GM12873 (cell line): ENCODE data around the gene ARHGAP27.
A peak's percentile ranks its signal among the peaks of the same experiment; 100 is the strongest.

Source experiments
- TF ChIP-seq, protein P1 (sequence below): IDR thresholded peaks from 2 replicates; pipeline ENCODE4 v1.5.1; 2012; ENCODE audit warnings: low read depth, mild to moderate bottlenecking, moderate library complexity, low read length, control low read depth; ENCODE audit not compliant: insufficient read depth; ENCODE audit errors: missing control alignments

The ARHGAP27 gene, protein sequence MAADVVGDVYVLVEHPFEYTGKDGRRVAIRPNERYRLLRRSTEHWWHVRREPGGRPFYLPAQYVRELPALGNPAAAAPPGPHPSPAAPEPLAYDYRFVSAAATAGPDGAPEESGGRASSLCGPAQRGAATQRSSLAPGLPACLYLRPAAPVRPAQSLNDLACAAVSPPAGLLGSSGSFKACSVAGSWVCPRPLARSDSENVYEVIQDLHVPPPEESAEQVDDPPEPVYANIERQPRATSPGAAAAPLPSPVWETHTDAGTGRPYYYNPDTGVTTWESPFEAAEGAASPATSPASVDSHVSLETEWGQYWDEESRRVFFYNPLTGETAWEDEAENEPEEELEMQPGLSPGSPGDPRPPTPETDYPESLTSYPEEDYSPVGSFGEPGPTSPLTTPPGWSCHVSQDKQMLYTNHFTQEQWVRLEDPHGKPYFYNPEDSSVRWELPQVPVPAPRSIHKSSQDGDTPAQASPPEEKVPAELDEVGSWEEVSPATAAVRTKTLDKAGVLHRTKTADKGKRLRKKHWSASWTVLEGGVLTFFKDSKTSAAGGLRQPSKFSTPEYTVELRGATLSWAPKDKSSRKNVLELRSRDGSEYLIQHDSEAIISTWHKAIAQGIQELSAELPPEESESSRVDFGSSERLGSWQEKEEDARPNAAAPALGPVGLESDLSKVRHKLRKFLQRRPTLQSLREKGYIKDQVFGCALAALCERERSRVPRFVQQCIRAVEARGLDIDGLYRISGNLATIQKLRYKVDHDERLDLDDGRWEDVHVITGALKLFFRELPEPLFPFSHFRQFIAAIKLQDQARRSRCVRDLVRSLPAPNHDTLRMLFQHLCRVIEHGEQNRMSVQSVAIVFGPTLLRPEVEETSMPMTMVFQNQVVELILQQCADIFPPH

DNA sequence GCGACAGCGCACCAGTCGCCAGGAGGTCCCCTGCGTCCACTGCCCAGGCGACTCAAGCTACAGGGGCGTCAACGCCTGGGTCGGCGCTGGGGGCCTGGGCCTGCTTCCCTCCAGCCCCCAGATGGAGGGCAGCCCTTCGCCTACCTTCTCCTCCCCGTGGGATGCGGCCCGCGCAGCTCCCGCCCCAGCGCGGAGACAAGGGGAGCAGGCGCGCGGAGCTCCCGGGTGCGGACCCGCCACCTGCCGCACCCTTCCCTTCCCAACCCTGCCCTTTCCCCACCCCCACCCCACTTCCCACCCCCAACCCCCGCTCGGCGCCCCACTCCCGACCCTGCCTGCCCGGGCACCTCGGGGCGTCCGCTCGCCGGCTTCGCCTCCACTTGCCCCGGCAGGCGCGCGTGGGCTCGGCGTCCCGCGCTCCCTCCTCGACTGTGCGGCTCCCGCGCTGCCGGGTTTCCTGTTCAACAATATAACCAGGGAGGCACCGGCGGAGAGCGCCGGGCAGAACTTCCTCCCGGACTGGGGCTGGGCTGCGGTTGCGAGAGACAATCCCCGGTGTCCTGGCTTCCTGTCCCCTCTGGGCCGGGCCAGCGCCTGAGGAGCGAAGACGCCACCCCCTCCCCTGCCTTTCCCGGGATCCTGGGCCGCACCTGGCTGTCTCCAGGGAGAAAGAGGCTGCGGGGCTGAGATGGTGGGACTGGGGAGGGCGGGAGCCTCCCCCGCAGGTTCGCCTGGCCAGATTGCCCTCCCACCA lies at the start of gene ARHGAP27:
Gene ARHGAP27 (minus strand): TSS at position 466 of the 754 bp plus-strand sequence. CDS start 2,591 bp downstream, outside the sequence.
- TF ChIP-seq, protein P1, sequence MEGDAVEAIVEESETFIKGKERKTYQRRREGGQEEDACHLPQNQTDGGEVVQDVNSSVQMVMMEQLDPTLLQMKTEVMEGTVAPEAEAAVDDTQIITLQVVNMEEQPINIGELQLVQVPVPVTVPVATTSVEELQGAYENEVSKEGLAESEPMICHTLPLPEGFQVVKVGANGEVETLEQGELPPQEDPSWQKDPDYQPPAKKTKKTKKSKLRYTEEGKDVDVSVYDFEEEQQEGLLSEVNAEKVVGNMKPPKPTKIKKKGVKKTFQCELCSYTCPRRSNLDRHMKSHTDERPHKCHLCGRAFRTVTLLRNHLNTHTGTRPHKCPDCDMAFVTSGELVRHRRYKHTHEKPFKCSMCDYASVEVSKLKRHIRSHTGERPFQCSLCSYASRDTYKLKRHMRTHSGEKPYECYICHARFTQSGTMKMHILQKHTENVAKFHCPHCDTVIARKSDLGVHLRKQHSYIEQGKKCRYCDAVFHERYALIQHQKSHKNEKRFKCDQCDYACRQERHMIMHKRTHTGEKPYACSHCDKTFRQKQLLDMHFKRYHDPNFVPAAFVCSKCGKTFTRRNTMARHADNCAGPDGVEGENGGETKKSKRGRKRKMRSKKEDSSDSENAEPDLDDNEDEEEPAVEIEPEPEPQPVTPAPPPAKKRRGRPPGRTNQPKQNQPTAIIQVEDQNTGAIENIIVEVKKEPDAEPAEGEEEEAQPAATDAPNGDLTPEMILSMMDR, result no peak

DNA sequence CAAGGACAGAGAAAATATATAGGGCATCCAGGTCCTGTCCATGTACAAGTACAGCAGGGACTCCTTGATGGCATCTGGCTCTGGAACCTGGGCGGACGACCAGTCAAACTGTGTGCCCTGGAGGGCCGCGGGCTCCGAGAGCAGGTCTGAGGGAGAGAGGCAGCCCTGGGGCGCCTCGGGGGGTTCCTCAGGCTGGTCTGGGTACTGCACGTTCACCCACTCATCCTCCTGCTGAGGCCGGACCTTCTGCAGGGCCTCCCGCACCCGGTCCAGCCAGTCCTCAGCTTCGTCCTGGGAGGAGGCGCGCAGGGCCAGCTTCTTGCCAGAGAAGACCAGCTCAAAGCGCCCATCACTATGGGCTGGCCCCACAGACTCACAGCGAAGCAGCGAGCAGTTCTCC lies 21.1 kb upstream of the ARHGAP27 start:
- TF ChIP-seq, protein P1, result peak; percentile 17

DNA sequence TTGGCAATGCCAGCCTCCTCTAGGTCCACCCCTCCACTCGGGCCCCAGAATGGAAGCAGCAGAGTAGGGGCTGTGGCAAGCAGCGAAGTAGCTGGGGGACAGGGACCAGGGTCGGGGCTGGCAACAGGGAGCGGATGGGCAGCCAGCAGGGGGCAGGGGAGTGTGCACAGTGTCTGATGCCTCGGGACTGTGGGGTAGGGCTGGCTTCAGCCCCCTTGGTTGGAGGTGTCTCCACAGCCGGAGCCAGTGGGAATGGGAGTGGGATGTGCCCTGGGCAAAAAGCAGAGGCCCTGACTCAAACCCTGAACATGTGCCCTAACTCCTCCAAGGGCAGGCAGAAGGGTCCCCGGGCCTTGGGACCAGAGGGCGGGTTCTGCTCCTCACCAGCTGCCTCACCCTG lies 18.5 kb upstream of the ARHGAP27 start:
- TF ChIP-seq, protein P1, result peak; percentile 41

DNA sequence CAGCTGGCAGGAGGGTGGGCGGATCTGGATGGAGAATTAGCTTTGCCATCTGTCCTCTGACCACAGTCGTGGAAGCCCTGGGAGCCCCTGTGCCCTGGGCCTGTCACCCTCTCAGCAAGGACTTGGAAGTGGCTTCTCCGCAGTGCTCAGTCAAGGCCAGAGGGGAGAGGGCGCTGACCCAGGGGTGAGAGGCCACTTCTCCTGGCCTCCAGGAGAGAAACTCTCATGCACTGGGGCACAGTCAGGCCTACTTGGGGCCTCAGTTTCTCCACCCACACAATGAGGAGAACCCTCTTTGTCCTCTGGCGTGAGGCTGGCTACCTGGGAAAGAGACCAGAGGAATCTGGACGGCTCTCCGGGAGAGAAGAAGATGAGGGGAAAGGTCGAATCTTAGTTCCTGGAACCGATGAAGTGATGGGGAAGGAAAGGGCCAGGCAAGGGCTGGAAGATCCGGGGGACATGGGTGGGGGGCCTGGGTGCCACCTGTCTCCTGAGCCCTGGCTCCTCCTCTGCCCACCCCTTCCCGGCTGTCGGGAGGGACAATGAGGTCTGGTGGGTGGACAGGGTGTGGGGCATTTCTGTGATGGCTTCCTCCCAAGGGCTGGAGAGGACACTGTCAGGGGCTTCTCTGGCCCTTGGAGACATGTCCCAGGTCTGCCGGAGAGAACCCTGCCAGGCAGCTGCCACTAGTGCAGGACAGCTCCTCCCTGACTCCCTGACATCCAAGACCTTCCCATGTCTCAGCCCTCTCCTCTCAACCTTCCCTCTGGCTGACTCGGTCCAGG lies 9.0 kb upstream of the ARHGAP27 start:
- TF ChIP-seq, protein P1, result no peak

DNA sequence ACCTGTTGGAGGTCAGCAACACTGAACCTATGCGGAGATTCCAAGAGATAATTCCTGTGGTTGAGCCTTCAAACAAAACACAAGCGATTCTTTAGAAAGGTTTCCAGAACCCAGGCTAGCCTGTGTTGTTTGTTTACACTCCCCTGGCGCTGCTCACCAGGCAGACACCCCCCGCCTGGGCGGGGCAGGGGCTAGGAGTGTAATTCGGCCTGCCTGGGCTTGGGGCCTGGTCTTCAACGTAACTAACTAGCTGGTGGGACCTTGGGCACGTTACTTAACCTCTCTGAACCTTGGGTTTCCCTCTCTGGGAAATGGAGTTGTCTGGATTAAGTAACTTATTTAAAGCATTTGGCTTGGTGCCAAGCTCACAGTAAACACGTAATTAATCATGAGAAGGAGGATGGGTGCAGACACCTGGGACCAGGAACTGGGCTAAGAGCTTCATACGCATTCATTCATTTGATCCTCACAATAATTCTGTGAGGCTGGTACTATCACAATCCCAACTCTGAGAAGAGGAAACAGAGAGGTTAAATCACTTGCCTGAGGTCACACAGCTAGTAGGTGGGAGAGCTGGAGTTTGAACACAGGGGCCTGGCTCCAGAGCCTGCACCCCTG lies 7.6 kb upstream of the ARHGAP27 start:
- TF ChIP-seq, protein P1, result no peak

DNA sequence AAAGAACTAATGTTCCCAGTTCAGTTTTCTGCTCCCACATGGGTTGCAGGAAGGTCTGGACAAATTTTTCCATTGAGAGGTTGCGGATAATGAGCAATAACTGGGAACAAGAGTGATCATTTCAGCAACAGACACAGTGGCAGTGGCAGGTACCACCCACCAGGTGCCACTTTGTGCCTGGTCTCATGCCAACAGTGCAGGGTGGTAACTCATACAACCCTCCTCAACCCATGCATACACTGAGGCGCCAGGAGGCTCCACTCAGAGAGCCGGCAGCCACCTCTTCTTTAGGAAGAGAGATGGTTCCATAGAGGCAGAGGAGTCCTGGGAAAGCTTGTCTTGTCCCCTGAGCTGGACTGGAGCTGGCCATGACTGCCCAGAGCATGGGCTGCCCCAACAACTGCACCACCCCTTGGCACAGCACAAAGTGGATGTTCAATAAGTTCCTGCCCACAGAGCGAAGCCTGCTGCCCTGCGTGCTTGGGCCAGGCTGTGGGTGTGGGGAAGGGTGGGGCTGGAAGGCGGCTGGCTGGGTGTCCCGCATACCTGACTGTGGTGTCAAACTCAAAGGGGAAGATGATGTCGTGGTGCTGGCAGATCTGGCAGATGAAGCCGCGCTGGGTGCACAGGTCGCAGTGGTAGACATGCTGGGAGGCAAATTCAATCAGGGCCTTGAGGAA lies 6.4 kb upstream of the ARHGAP27 start:
- TF ChIP-seq, protein P1, result no peak
